Left ventricle myocardium inferior (tissue), 1 donor: ENCODE measurements around the gene TSHR. TPM values are rescaled to one million over a fixed set of nuclear protein-coding genes. Genes with fewer than 3 reads are reported as not detected.

Source experiments
- DNase-seq: peaks from one replicate; pipeline ENCODE4 v3.0.0-alpha.2; 2020
- H3K27ac ChIP-seq: fragments of 200-600 bp; replicated peaks from 2 replicates; pipeline ENCODE4 v1.8.0; 2021
- H3K27me3 ChIP-seq: fragments of 200-600 bp; 2 replicates; pipeline ENCODE4 v1.8.0; 2021; ENCODE audit warnings: low read depth
- H3K36me3 ChIP-seq: fragments of 200-600 bp; 2 replicates; pipeline ENCODE4 v1.8.0; 2021
- H3K4me1 ChIP-seq: fragments of 200-600 bp; 2 replicates; pipeline ENCODE4 v1.8.0; 2021
- H3K4me3 ChIP-seq: fragments of 200-600 bp; 2 replicates; pipeline ENCODE4 v1.8.0; 2021; ENCODE audit warnings: mild to moderate bottlenecking, moderate library complexity
- H3K9me3 ChIP-seq: fragments of 200-600 bp; replicated peaks from 2 replicates; pipeline ENCODE4 v1.8.0; 2021
- CTCF ChIP-seq: fragments of 200-600 bp; IDR thresholded peaks from 2 replicates; pipeline ENCODE4 v1.8.0; 2021; ENCODE audit warnings: antibody characterized with exemption, mild to moderate bottlenecking, borderline replicate concordance
- intact Hi-C: fragments of 100-400 bp; cut with micrococcal nuclease; formaldehyde crosslinking; loops from one replicate; pipeline ENCODE4 v1.11.0; 2022
- total RNA-seq: library from RNA; stranded (reverse); fragmentation: NEBNext Ultra II Directional; extraction: Animal tissue kit (Norgen Biotek cat#: 25700); gene quantifications from one replicate; pipeline ENCODE4 v1.2.1, GENCODE V29; 2021
- donor health status: DM: no; HTN: yes; CAD: no; lungs with severe emphysema.

TSHR gene
- total RNA-seq, 1 donor from 2014 or later: not detected

DNA sequence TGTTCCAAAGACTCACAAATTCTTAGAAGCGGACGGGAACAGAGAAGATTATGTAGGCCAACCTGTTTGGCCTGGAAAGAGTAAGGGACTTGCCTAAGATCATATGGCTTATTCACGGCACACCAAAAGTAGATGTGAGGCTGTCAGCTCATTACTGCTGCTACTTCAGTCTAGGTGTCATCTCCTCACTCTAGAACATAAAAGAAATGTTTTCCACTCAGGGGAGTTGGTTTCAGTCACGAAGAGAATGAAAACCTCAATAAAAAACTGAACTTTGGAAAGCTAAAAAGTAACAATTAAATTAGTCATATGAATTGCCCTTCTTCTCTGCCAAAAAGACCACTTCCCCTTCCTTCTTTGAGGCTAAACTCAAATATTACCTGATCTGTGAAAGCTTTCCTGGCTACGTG, 13.2 kb upstream of the TSHR start:
- peaks cover 17% of the 10 kb centered on the region for H3K4me1 ChIP-seq
- intact Hi-C loops: no loop called here
- peaks cover 23% of the 10 kb centered on the region for H3K27me3 ChIP-seq
- TF ChIP-seq CTCF: no peak
- H3K4me3 ChIP-seq: peak overlapping the region; percentile 78
- no peaks in the 10 kb centered on the region for H3K36me3 ChIP-seq
- DNase-seq: no peak
- H3K27ac ChIP-seq: peak overlapping the region; percentile 78
- H3K9me3 ChIP-seq: no peaks in the 10 kb centered on the region

DNA sequence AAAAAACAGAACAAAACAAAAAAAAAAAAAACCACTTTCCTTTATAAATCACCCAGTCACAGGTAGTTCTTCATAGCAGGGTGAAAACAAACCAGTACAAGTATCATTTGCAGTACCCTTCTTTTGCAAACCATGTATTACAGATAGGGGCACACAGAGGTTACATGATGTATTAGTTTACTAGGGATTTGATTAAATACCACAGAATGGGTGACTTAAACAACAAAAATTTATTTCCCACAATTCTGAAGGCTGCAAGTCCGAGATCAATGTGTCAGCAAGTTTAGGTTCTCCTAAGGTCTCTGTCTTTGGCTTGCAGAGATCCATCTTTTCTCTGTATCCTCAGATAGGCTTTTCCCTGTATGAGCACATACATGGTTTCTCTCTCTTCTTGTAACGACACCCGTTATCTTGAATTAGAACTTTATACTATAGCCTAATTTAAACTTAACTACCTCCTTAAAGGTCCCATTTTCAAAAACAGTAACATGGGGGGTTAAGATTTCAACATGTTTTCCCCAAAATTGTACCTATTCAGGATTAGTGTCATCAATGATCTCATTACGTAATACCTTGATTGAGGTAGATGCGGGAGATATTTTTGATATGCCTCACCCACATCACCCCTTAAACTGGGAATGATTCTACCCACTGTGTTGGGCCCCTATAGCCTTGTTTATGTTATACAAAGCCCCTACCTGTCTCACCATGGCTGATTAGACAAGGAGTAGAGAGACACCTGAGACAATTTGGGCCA, 10.4 kb upstream of the TSHR start:
- Histone ChIP-seq H3K4me3 (no peak overlapping the region), H3K4me1 (peaks cover 17% of the 10 kb centered on the region), H3K36me3 (no peaks in the 10 kb centered on the region), H3K27ac (no peak overlapping the region), H3K9me3 (no peaks in the 10 kb centered on the region), H3K27me3 (peaks cover 39% of the 10 kb centered on the region)
- intact Hi-C loops: no loop called here
- DNase-seq: no peak
- TF ChIP-seq CTCF: no peak

- intact Hi-C loops: no loop called here
- no peak for DNase-seq
- TF ChIP-seq CTCF: no peak
- no peak overlapping the region for H3K27ac ChIP-seq
- peaks cover 39% of the 10 kb centered on the region for H3K27me3 ChIP-seq
- no peaks in the 10 kb centered on the region for H3K36me3 ChIP-seq
- H3K9me3 ChIP-seq: no peaks in the 10 kb centered on the region
- H3K4me1 ChIP-seq: peaks cover 11% of the 10 kb centered on the region
- no peak overlapping the region for H3K4me3 ChIP-seq
These were observed 9.2 kb upstream of the TSHR start for GRCh38 chr14:80946187-80946586.

GRCh38 chr14:80946797-80947196, 8.6 kb upstream of the TSHR start:
- Histone ChIP-seq H3K27ac (no peak overlapping the region), H3K4me1 (peaks cover 8% of the 10 kb centered on the region), H3K4me3 (no peak overlapping the region), H3K27me3 (peaks cover 39% of the 10 kb centered on the region), H3K36me3 (no peaks in the 10 kb centered on the region), H3K9me3 (no peaks in the 10 kb centered on the region)
- TF ChIP-seq CTCF: no peak
- intact Hi-C loops: no loop called here
- DNase-seq: no peak

- intact Hi-C loops: no loop called here
- no peak overlapping the region for H3K4me3 ChIP-seq
- H3K36me3 ChIP-seq: no peaks in the 10 kb centered on the region
- DNase-seq: no peak
- no peak for TF ChIP-seq CTCF
- no peaks in the 10 kb centered on the region for H3K9me3 ChIP-seq
- peaks cover 39% of the 10 kb centered on the region for H3K27me3 ChIP-seq
- no peak overlapping the region for H3K27ac ChIP-seq
- no peaks in the 10 kb centered on the region for H3K4me1 ChIP-seq
These were observed 7.1 kb upstream of the TSHR start for GRCh38 chr14:80948291-80948690.
